Measurements from ENCODE around the gene DTHD1.
A peak's percentile ranks its signal among the peaks of the same experiment; 100 is the strongest.

DTHD1 gene

GRCh38 chr4:36328130-36328529, 46.7 kb downstream of the DTHD1 start:
- Histone ChIP-seq H3K27ac (ENCODE audit: low read length) (no peak overlapping the region), H4K20me1 (ENCODE audit: insufficient read depth, low read length) (no peaks in the 10 kb centered on the region), H3K9me3 (ENCODE audit: insufficient read depth, low read length, severe bottlenecking) (no peaks in the 10 kb centered on the region), H3K4me1 (ENCODE audit: insufficient read depth, low read length) (peaks cover 31% of the 10 kb centered on the region), H3K79me2 (ENCODE audit: insufficient read depth, low read length) (no peaks in the 10 kb centered on the region), H2AFZ (ENCODE audit: low read depth, low read length) (peak overlapping the region; percentile 20; the same call in 1 of the 2 replicates), H3K27me3 (ENCODE audit: insufficient read depth, low read length, poor library complexity) (no peaks in the 10 kb centered on the region), H3K4me3 (ENCODE audit: low read depth in 1 of 2, low read length in 2 of 2) (no peak overlapping the region), H3K36me3 (ENCODE audit: insufficient read depth, low read length) (no peaks in the 10 kb centered on the region), H3K9ac (ENCODE audit: low read depth, low read length) (no peak overlapping the region), H3K4me2 (ENCODE audit: insufficient read depth, low read length) (no peak overlapping the region)
- TF ChIP-seq, protein P1, sequence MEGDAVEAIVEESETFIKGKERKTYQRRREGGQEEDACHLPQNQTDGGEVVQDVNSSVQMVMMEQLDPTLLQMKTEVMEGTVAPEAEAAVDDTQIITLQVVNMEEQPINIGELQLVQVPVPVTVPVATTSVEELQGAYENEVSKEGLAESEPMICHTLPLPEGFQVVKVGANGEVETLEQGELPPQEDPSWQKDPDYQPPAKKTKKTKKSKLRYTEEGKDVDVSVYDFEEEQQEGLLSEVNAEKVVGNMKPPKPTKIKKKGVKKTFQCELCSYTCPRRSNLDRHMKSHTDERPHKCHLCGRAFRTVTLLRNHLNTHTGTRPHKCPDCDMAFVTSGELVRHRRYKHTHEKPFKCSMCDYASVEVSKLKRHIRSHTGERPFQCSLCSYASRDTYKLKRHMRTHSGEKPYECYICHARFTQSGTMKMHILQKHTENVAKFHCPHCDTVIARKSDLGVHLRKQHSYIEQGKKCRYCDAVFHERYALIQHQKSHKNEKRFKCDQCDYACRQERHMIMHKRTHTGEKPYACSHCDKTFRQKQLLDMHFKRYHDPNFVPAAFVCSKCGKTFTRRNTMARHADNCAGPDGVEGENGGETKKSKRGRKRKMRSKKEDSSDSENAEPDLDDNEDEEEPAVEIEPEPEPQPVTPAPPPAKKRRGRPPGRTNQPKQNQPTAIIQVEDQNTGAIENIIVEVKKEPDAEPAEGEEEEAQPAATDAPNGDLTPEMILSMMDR (IDR thresholded peaks at IDR 0.05; ENCODE audit: borderline replicate concordance, extremely low read depth, low read length, poor library complexity, severe bottlenecking): no peak
- no peak for TF ChIP-seq EZH2 (IDR thresholded peaks at IDR 0.05; ENCODE audit: borderline replicate concordance, low read depth, low read length, severe bottlenecking)
- DNase-seq: no peak
- ATAC-seq (ENCODE audit: insufficient read depth, low read depth): no peak

DNA sequence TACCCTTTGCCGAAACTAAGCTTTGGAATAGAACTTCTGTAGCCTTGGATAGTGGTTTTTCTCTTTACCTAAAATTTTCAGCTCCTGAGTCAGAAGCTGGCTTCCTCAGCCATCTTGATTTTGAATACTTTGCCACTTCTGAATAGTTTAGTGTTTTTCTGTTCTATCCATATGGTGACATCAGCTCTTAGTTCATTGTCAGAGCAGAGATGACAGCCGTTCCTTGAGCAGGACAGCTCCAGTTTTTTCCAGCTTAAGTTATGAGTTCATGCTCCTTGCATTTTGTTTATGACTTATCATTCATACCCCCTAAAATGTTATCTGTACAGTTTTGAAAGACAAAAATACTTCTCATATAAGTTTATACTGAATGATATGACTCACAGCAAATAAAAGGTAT, 47.8 kb downstream of the DTHD1 start:
- H3K4me2 ChIP-seq (ENCODE audit: insufficient read depth, low read length): no peak overlapping the region
- H2AFZ ChIP-seq (ENCODE audit: low read depth, low read length): no peak overlapping the region
- no peak overlapping the region for H3K27ac ChIP-seq (ENCODE audit: low read length)
- H3K27me3 ChIP-seq (ENCODE audit: insufficient read depth, low read length, poor library complexity): no peaks in the 10 kb centered on the region
- H3K4me1 ChIP-seq (ENCODE audit: insufficient read depth, low read length): peaks cover 29% of the 10 kb centered on the region
- DNase-seq (no peak), ATAC-seq (ENCODE audit: insufficient read depth, low read depth) (no peak)
- H3K79me2 ChIP-seq (ENCODE audit: insufficient read depth, low read length): no peaks in the 10 kb centered on the region
- H3K4me3 ChIP-seq (ENCODE audit: low read depth in 1 of 2, low read length in 2 of 2): no peak overlapping the region
- no peaks in the 10 kb centered on the region for H3K36me3 ChIP-seq (ENCODE audit: insufficient read depth, low read length)
- no peaks in the 10 kb centered on the region for H3K9me3 ChIP-seq (ENCODE audit: insufficient read depth, low read length, severe bottlenecking)
- no peaks in the 10 kb centered on the region for H4K20me1 ChIP-seq (ENCODE audit: insufficient read depth, low read length)
- no peak for TF ChIP-seq EZH2 (IDR thresholded peaks at IDR 0.05; ENCODE audit: borderline replicate concordance, low read depth, low read length, severe bottlenecking)
- TF ChIP-seq, protein P1 (IDR thresholded peaks at IDR 0.05; ENCODE audit: borderline replicate concordance, extremely low read depth, low read length, poor library complexity, severe bottlenecking): no peak
- no peak overlapping the region for H3K9ac ChIP-seq (ENCODE audit: low read depth, low read length)

- ATAC-seq (ENCODE audit: insufficient read depth, low read depth): no peak
- no peaks in the 10 kb centered on the region for H3K36me3 ChIP-seq (ENCODE audit: insufficient read depth, low read length)
- H2AFZ ChIP-seq (ENCODE audit: low read depth, low read length): no peak overlapping the region
- no peaks in the 10 kb centered on the region for H4K20me1 ChIP-seq (ENCODE audit: insufficient read depth, low read length)
- H3K27me3 ChIP-seq (ENCODE audit: insufficient read depth, low read length, poor library complexity): no peaks in the 10 kb centered on the region
- H3K27ac ChIP-seq (ENCODE audit: low read length): no peak overlapping the region
- H3K4me3 ChIP-seq (ENCODE audit: low read depth in 1 of 2, low read length in 2 of 2): no peak overlapping the region
- no peak for DNase-seq
- H3K79me2 ChIP-seq (ENCODE audit: insufficient read depth, low read length): no peaks in the 10 kb centered on the region
- no peak overlapping the region for H3K9ac ChIP-seq (ENCODE audit: low read depth, low read length)
- TF ChIP-seq EZH2 (IDR thresholded peaks at IDR 0.05; ENCODE audit: borderline replicate concordance, low read depth, low read length, severe bottlenecking): no peak
- TF ChIP-seq, protein P1 (IDR thresholded peaks at IDR 0.05; ENCODE audit: borderline replicate concordance, extremely low read depth, low read length, poor library complexity, severe bottlenecking): no peak
- peaks cover 19% of the 10 kb centered on the region for H3K4me1 ChIP-seq (ENCODE audit: insufficient read depth, low read length)
- no peaks in the 10 kb centered on the region for H3K9me3 ChIP-seq (ENCODE audit: insufficient read depth, low read length, severe bottlenecking)
- no peak overlapping the region for H3K4me2 ChIP-seq (ENCODE audit: insufficient read depth, low read length)
Measured at GRCh38 chr4:36330796-36331195, 49.4 kb downstream of the DTHD1 start.
